Right lobe of liver (tissue), 6 donors: Measurements from ENCODE around the gene CACNA1F. TPM values are rescaled to one million over a fixed set of nuclear protein-coding genes. Genes with fewer than 3 reads are reported as not detected.

ENCODE experiments used
- ATAC-seq, 4 donors: fragments of 200-7000 bp; cut with Tn5 transposase; one replicate each; pipeline ENCODE4 v1.9.1; 2020; ENCODE audit warnings: mild to moderate bottlenecking in 4 of 4, moderate library complexity in 4 of 4
- DNase-seq, 3 donors: peaks; one replicate each; pipeline ENCODE4 v3.0.0-alpha.2; 2020
- H3K27ac ChIP-seq, 3 donors: fragments of 200-600 bp; one replicate each; pipeline ENCODE4 v1.8.0; 2022
- H3K27me3 ChIP-seq, 2 donors: fragments of 200-600 bp; one replicate each; pipeline ENCODE4 v1.8.0; 2022
- H3K36me3 ChIP-seq, 4 donors: fragments of 200-600 bp; sonication (generic) in 1 of 4; one replicate each; pipeline versions ENCODE4 v1.5.1 to v1.8.0; 2017 to 2022; ENCODE audit warnings: control low read depth in 1 of 4
- H3K4me1 ChIP-seq, 4 donors: fragments of 200-600 bp; sonication (generic) in 1 of 4; one replicate each; pipeline versions ENCODE4 v1.5.1 to v1.8.0; 2017 to 2022; ENCODE audit warnings: control low read depth in 1 of 4
- H3K4me3 ChIP-seq, 3 donors: fragments of 200-600 bp; one replicate each; pipeline ENCODE4 v1.8.0; 2022
- H3K9me3 ChIP-seq, 4 donors: fragments of 200-600 bp; sonication (generic) in 1 of 4; one replicate each; pipeline versions ENCODE4 v1.5.1 to v1.8.0; 2017 to 2022; ENCODE audit warnings: control low read depth in 1 of 4
- POLR2A ChIP-seq: fragments of 450-650 bp; IDR thresholded peaks from one replicate; pipeline ENCODE4 v1.6.1; 2017; ENCODE audit warnings: antibody characterized with exemption, mild to moderate bottlenecking
- WGBS: methylation state at CpG from one replicate; pipeline ENCODE4 v1.1.6; 2018; ENCODE audit warnings: low coverage, low lambda C conversion rate; ENCODE audit not compliant: insufficient coverage; ENCODE audit errors: missing lambda C conversion rate; 5-methylcytosine and 5-hydroxymethylcytosine counted together
- intact Hi-C, 2 donors: fragments of 100-400 bp; cut with DNase I; formaldehyde crosslinking; loops; one replicate each; pipeline versions ENCODE4 v1.11.2 to v1.14.1; 2022
- total RNA-seq, 6 experiments: library from RNA; depleted of rRNA in 2 of 6; stranded (reverse); fragments of >200 nt in 2 of 6; fragmentation: NEBNext Ultra II Directional in 3 of 6; extraction: Animal tissue kit (Norgen Biotek cat#: 25700) in 3 of 6; gene quantifications; one replicate each; pipeline versions ENCODE4 v1.1.0 to v1.2.4, GENCODE V29; 2016 to 2023
- TF ChIP-seq, protein P1 (sequence below), 4 donors: fragments of 200-600 bp in 3 of 4; fragments of 450-650 bp in 1 of 4; IDR thresholded peaks; one replicate each; pipeline versions ENCODE4 v1.5.1 to v1.8.0; 2016 to 2022; ENCODE audit warnings: antibody characterized with exemption in 4 of 4, mild to moderate bottlenecking in 2 of 4
- donor health status: DM: no; HTN: yes; CAD: no.
- donor health status: DM: no; HTN: no; CAD: no.
- donor health status: DM: no; HTN: no; CAD: no.
- donor health status: DM: no; HTN: yes; CAD: no.
- donor health status: DM: no; HTN: yes; CAD: no.

CACNA1F gene
- total RNA-seq, 6 experiments from 2014 or later = 0.06 TPM; not detected in 5

- TF ChIP-seq, protein P1, sequence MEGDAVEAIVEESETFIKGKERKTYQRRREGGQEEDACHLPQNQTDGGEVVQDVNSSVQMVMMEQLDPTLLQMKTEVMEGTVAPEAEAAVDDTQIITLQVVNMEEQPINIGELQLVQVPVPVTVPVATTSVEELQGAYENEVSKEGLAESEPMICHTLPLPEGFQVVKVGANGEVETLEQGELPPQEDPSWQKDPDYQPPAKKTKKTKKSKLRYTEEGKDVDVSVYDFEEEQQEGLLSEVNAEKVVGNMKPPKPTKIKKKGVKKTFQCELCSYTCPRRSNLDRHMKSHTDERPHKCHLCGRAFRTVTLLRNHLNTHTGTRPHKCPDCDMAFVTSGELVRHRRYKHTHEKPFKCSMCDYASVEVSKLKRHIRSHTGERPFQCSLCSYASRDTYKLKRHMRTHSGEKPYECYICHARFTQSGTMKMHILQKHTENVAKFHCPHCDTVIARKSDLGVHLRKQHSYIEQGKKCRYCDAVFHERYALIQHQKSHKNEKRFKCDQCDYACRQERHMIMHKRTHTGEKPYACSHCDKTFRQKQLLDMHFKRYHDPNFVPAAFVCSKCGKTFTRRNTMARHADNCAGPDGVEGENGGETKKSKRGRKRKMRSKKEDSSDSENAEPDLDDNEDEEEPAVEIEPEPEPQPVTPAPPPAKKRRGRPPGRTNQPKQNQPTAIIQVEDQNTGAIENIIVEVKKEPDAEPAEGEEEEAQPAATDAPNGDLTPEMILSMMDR (IDR thresholded peaks at IDR 0.05) = no peak
- TF ChIP-seq POLR2A = no peak
- Histone ChIP-seq H3K4me3 (no peak overlapping the region), H3K27me3 (no peaks in the 10 kb centered on the region), H3K36me3 (no peaks in the 10 kb centered on the region), H3K9me3 (no peaks in the 10 kb centered on the region), H3K4me1 (no peaks in the 10 kb centered on the region), H3K27ac (no peak overlapping the region)
- ATAC-seq (no peak), DNase-seq (no peak)
- intact Hi-C loops = no loop called here
- 42% methylated on average over 2 of the region's 2 CpGs for WGBS
Observed at GRCh38 chrX:49193542-49193964, 39.6 kb downstream of the CACNA1F start.

DNA sequence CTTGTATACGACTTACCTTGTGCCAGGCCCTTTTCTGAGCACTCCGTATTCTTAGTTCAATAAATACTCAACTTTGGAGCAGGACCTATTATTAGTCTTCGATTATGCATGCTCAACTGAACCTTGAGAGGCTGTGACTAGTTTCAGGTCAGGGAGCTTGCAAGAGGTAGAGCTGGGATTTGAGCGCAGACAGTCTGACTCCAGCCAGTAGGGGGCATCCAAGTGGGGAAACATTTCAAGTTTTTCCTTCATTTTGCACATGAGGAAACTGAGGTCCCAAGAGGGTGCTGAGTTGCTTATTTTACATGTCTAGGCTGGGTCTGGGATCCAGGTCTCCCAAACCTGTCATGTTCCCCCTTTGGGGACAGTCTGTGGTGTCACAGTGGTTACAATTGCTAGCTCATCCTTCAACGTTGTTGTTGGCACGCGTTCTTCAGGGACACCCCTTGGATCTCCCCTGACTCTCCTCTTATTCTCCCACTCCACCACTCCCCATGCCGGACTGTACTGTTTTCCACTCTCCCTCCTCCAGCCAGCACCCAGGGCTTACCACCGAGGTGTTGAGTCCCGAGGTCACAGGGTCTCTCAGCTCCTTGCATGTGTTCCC, 40.3 kb downstream of the CACNA1F start:
- TF ChIP-seq, protein P1 (IDR thresholded peaks at IDR 0.05) = peak; percentile 35 to 57 (median 51)
- no peak for TF ChIP-seq POLR2A
- H3K27me3 ChIP-seq = no peaks in the 10 kb centered on the region
- no peaks in the 10 kb centered on the region for H3K4me1 ChIP-seq
- DNase-seq = no peak
- H3K4me3 ChIP-seq = no peak overlapping the region
- H3K36me3 ChIP-seq = no peaks in the 10 kb centered on the region
- H3K27ac ChIP-seq = no peak overlapping the region
- no peaks in the 10 kb centered on the region for H3K9me3 ChIP-seq
- intact Hi-C loops = no loop called here
- no peak for ATAC-seq
- WGBS = 60% methylated on average over 10 of the region's 10 CpGs

DNA sequence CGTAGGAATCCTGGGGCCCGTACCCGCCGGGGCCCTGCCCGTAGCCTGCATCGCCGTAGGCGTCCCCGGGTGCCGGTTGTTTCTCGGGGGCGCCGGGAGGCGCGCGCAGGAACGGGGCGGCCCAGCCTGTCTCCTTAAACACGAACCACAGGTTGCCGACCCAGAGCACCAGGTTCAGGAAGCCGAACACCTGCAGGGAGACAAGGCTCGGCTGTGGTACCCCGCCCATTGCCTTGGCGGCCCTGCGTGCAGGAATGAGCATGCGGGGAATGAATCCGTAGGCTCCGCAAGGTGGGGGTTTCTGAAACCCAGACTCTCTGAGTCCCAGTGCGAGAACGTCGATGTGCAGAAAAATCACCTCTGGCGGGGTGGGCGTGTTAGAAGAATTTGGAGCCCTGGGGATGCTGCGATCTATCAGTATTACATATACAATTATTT, 41.5 kb downstream of the CACNA1F start:
- H3K4me1 ChIP-seq = no peaks in the 10 kb centered on the region
- no peak for TF ChIP-seq POLR2A
- TF ChIP-seq, protein P1 (IDR thresholded peaks at IDR 0.05) = no peak
- H3K36me3 ChIP-seq = no peaks in the 10 kb centered on the region
- no peak for DNase-seq
- H3K27ac ChIP-seq = peak overlapping the region; percentile 55 to 77 (median 62)
- no peak for ATAC-seq
- WGBS = 34% methylated on average over 16 of the region's 34 CpGs
- peak overlapping the region; percentile 51 to 68 (median 62) for H3K4me3 ChIP-seq
- H3K27me3 ChIP-seq = no peaks in the 10 kb centered on the region
- intact Hi-C loops = no loop called here
- no peaks in the 10 kb centered on the region for H3K9me3 ChIP-seq

DNA sequence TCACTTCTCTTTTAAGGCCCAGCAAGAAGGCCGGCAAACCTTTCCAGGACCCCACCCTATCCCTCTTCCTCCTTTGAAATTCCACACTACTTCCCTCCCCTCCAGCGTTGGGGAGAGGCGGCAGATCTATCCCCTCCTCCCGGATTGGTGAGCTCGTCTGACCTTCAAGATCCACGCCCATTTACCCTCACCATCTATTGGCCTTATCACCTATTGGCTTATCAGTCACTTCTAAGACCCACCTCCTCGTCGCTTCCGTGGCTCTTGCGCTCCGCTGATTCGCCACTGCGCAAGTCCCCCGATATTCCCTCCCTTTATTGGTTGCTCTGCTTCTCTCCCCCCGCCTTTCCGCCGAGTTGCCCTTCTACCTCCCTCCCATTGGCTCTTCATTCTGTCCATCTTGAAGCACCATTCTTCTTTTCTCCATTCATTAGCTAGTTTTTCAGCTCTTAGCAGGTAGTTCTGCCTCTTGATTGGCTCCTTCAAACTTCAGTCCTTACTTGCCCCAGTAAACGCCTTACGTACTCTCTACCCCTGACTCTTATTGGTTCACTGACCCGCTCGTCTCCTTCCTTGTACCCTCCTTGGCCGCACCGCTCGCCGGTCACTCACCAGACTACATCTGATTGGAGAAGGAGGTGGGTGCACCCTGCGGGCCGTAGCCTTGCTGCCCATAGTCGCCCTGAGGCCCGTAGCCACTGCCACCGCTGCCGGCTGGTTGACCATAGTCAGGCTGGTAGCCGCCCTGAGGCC, 42.1 kb downstream of the CACNA1F start:
- H3K27ac ChIP-seq = peak overlapping the region; percentile 56 to 77 (median 62)
- no peaks in the 10 kb centered on the region for H3K9me3 ChIP-seq
- TF ChIP-seq, protein P1 (IDR thresholded peaks at IDR 0.05) = no peak
- peak; percentile 83 for TF ChIP-seq POLR2A
- WGBS = 41% methylated on average over 29 of the region's 32 CpGs
- H3K36me3 ChIP-seq = no peaks in the 10 kb centered on the region
- H3K27me3 ChIP-seq = no peaks in the 10 kb centered on the region
- ATAC-seq (peak; percentile 79 to 91 (median 86)), DNase-seq (peak; percentile 90 to 93 (median 93))
- peak overlapping the region; percentile 51 to 68 (median 62) for H3K4me3 ChIP-seq
- no peaks in the 10 kb centered on the region for H3K4me1 ChIP-seq
- intact Hi-C loops = no loop called here
